ENCODE measurements around the gene CLINT1.

GRCh38 chr5:157874861-157875260 lies 15.9 kb upstream of the CLINT1 start:
- TF ChIP-seq POLR2A (conservative IDR thresholded peaks at IDR 0.05) (no peak), ZNF407 (IDR thresholded peaks at IDR 0.05; ENCODE audit: low read depth) (no peak), BMI1 (IDR thresholded peaks at IDR 0.05; ENCODE audit: low read length) (no peak), BACH1 (tag; IDR thresholded peaks at IDR 0.05) (no peak), SIX5 (IDR thresholded peaks at IDR 0.05; ENCODE audit: borderline replicate concordance in 1 of 2, insufficient read depth in 1 of 2, low read depth in 1 of 2, low read length in 2 of 2) (no peak), AFF4 (CRISPR knock-in tag; IDR thresholded peaks at IDR 0.05) (no peak), TRIM28 (IDR thresholded peaks at IDR 0.05) (no peak), NCOA1 (IDR thresholded peaks at IDR 0.05; ENCODE audit: low read depth) (no peak), RAD21 (CRISPR knock-in tag; conservative IDR thresholded peaks at IDR 0.05 in 1 of 2, IDR thresholded peaks at IDR 0.05 in 1 of 2) (no peak), FOXM1 (IDR thresholded peaks at IDR 0.05; ENCODE audit: low read depth) (no peak), FOXM1 (CRISPR knock-in tag; IDR thresholded peaks at IDR 0.05; ENCODE audit: low read depth) (no peak)

All from K562 (cell line).